ENCODE measurements around the gene PTPN22.

PTPN22 gene

GRCh38 chr1:113784104-113784779, 87.3 kb downstream of the PTPN22 start:
- H3K36me3 ChIP-seq (replicated peaks in 1 of 2; ENCODE audit: control insufficient read depth in 2 of 2, insufficient read depth in 2 of 2, low read length in 2 of 2): peaks cover 0 to 28% of the 10 kb centered on the region in 2 donors
- no peak overlapping the region for H2BK12ac ChIP-seq (ENCODE audit: low read length)
- peaks cover 0 to 4% of the 10 kb centered on the region in 2 donors for H3K4me1 ChIP-seq (ENCODE audit: control insufficient read depth in 2 of 2, insufficient read depth in 1 of 2, low read depth in 1 of 2, low read length in 2 of 2)
- no peak overlapping the region for H3K9ac ChIP-seq (ENCODE audit: low read depth, low read length, poor library complexity)
- no peak overlapping the region for H4K91ac ChIP-seq (ENCODE audit: low read depth, low read length, poor library complexity)
- no peak overlapping the region for H3K27ac ChIP-seq (replicated peaks; ENCODE audit: low read length)
- no peak overlapping the region for H2AFZ ChIP-seq (ENCODE audit: low read length)
- H2BK120ac ChIP-seq (ENCODE audit: low read depth, low read length): no peak overlapping the region
- H3K79me1 ChIP-seq (ENCODE audit: low read depth, low read length): no peaks in the 10 kb centered on the region
- no CpG with 5 or more reads among the region's 5 CpGs for WGBS, 2 donors (ENCODE audit: extremely low coverage in 2 of 2, insufficient read length in 2 of 2, insufficient replicate concordance in 1 of 2)
- H3K4ac ChIP-seq (ENCODE audit: low read length): no peak overlapping the region
- H4K8ac ChIP-seq (ENCODE audit: low read depth, low read length): no peak overlapping the region
- H2BK5ac ChIP-seq (ENCODE audit: low read length): no peak overlapping the region
- no peak overlapping the region for H2BK15ac ChIP-seq (ENCODE audit: low read length)
- no peak overlapping the region for H2AK5ac ChIP-seq (ENCODE audit: low read depth, low read length)
- no peak overlapping the region for H3K18ac ChIP-seq (ENCODE audit: low read length)
- H3K23ac ChIP-seq (ENCODE audit: low read depth, low read length, poor library complexity): no peak overlapping the region
- no peak overlapping the region for H3K4me2 ChIP-seq (ENCODE audit: insufficient read depth, low read length, poor library complexity, severe bottlenecking)
- H3K14ac ChIP-seq (ENCODE audit: low read length): no peak overlapping the region
- H3K27me3 ChIP-seq (ENCODE audit: control insufficient read depth in 3 of 3, insufficient read depth in 3 of 3, low read depth in 1 of 3, low read length in 3 of 3): no peaks in the 10 kb centered on the region
- peaks cover 0 to 6% of the 10 kb centered on the region in 2 donors for H3K9me3 ChIP-seq (replicated peaks in 1 of 2; ENCODE audit: control insufficient read depth in 2 of 2, insufficient read depth in 1 of 2, low read depth in 1 of 2, low read length in 2 of 2)
- no peak for DNase-seq (ENCODE audit: low spot score)
- H3K4me3 ChIP-seq (ENCODE audit: low read length in 2 of 2): no peak overlapping the region

- no CpG with 5 or more reads among the region's 4 CpGs for WGBS, 2 donors (ENCODE audit: extremely low coverage in 2 of 2, insufficient read length in 2 of 2, insufficient replicate concordance in 1 of 2)
- DNase-seq (ENCODE audit: low spot score): no peak
Measured at GRCh38 chr1:113783254-113784103, 88.0 kb downstream of the PTPN22 start.

GRCh38 chr1:113782406-113782805, 89.1 kb downstream of the PTPN22 start:
- Histone ChIP-seq H3K36me3 (replicated peaks in 1 of 2; ENCODE audit: control insufficient read depth in 2 of 2, insufficient read depth in 2 of 2, low read length in 2 of 2) (peaks cover 0 to 17% of the 10 kb centered on the region in 2 donors), H2AK5ac (ENCODE audit: low read depth, low read length) (no peak overlapping the region), H3K27ac (replicated peaks; ENCODE audit: low read length) (no peak overlapping the region), H3K9ac (ENCODE audit: low read depth, low read length, poor library complexity) (no peak overlapping the region), H2BK120ac (ENCODE audit: low read depth, low read length) (no peak overlapping the region), H2AFZ (ENCODE audit: low read length) (no peak overlapping the region), H3K4me1 (ENCODE audit: control insufficient read depth in 2 of 2, insufficient read depth in 1 of 2, low read depth in 1 of 2, low read length in 2 of 2) (peaks cover 0 to 2% of the 10 kb centered on the region in 2 donors), H3K27me3 (ENCODE audit: control insufficient read depth in 3 of 3, insufficient read depth in 3 of 3, low read depth in 1 of 3, low read length in 3 of 3) (no peaks in the 10 kb centered on the region), H2BK12ac (ENCODE audit: low read length) (no peak overlapping the region), H3K18ac (ENCODE audit: low read length) (no peak overlapping the region), H3K4me2 (ENCODE audit: insufficient read depth, low read length, poor library complexity, severe bottlenecking) (no peak overlapping the region), H3K9me3 (replicated peaks in 1 of 2; ENCODE audit: control insufficient read depth in 2 of 2, insufficient read depth in 1 of 2, low read depth in 1 of 2, low read length in 2 of 2) (no peaks in the 10 kb centered on the region), H2BK5ac (ENCODE audit: low read length) (no peak overlapping the region), H3K4ac (ENCODE audit: low read length) (no peak overlapping the region), H3K14ac (ENCODE audit: low read length) (no peak overlapping the region), H2BK15ac (ENCODE audit: low read length) (no peak overlapping the region), H3K23ac (ENCODE audit: low read depth, low read length, poor library complexity) (no peak overlapping the region), H4K8ac (ENCODE audit: low read depth, low read length) (no peak overlapping the region), H3K79me1 (ENCODE audit: low read depth, low read length) (no peaks in the 10 kb centered on the region), H4K91ac (ENCODE audit: low read depth, low read length, poor library complexity) (no peak overlapping the region), H3K4me3 (ENCODE audit: low read length in 2 of 2) (no peak overlapping the region)
- no CpG with 5 or more reads among the region's 2 CpGs for WGBS, 2 donors (ENCODE audit: extremely low coverage in 2 of 2, insufficient read length in 2 of 2, insufficient replicate concordance in 1 of 2)
- DNase-seq (ENCODE audit: low spot score): no peak

More at GRCh38 chr1:113783254-113784103, 88.0 kb downstream of the PTPN22 start:
- Histone ChIP-seq H3K18ac (ENCODE audit: low read length) (no peak overlapping the region), H4K91ac (ENCODE audit: low read depth, low read length, poor library complexity) (no peak overlapping the region), H2BK12ac (ENCODE audit: low read length) (no peak overlapping the region), H3K27ac (replicated peaks; ENCODE audit: low read length) (no peak overlapping the region), H3K4me2 (ENCODE audit: insufficient read depth, low read length, poor library complexity, severe bottlenecking) (no peak overlapping the region), H3K9me3 (replicated peaks in 1 of 2; ENCODE audit: control insufficient read depth in 2 of 2, insufficient read depth in 1 of 2, low read depth in 1 of 2, low read length in 2 of 2) (no peaks in the 10 kb centered on the region), H3K4me3 (ENCODE audit: low read length in 2 of 2) (no peak overlapping the region), H3K4ac (ENCODE audit: low read length) (no peak overlapping the region), H3K79me1 (ENCODE audit: low read depth, low read length) (no peaks in the 10 kb centered on the region), H3K14ac (ENCODE audit: low read length) (no peak overlapping the region), H3K4me1 (ENCODE audit: control insufficient read depth in 2 of 2, insufficient read depth in 1 of 2, low read depth in 1 of 2, low read length in 2 of 2) (peaks cover 0 to 2% of the 10 kb centered on the region in 2 donors), H3K36me3 (replicated peaks in 1 of 2; ENCODE audit: control insufficient read depth in 2 of 2, insufficient read depth in 2 of 2, low read length in 2 of 2) (peaks cover 0 to 20% of the 10 kb centered on the region in 2 donors), H2BK15ac (ENCODE audit: low read length) (no peak overlapping the region), H3K23ac (ENCODE audit: low read depth, low read length, poor library complexity) (no peak overlapping the region), H3K9ac (ENCODE audit: low read depth, low read length, poor library complexity) (no peak overlapping the region), H3K27me3 (ENCODE audit: control insufficient read depth in 3 of 3, insufficient read depth in 3 of 3, low read depth in 1 of 3, low read length in 3 of 3) (no peaks in the 10 kb centered on the region), H2AFZ (ENCODE audit: low read length) (no peak overlapping the region), H2BK120ac (ENCODE audit: low read depth, low read length) (no peak overlapping the region), H2AK5ac (ENCODE audit: low read depth, low read length) (no peak overlapping the region), H2BK5ac (ENCODE audit: low read length) (no peak overlapping the region), H4K8ac (ENCODE audit: low read depth, low read length) (no peak overlapping the region)

All from neuronal stem cell (in vitro differentiated cells).